Endodermal cell (in vitro differentiated cells): ENCODE data around the gene WSB1. TPM values are rescaled to one million over a fixed set of nuclear protein-coding genes. Genes with fewer than 3 reads are reported as not detected.
A peak's percentile ranks its signal among the peaks of the same experiment; 100 is the strongest.

Experiments used
- DNase-seq: peaks from one replicate; pipeline ENCODE4 v3.0.0-alpha.2; 2017
- H3K27ac ChIP-seq: 2 replicates; pipeline ENCODE4 v1.5.1; 2013; ENCODE audit warnings: mild to moderate bottlenecking, low read depth, low read length, moderate library complexity
- H3K27me3 ChIP-seq: 2 replicates; pipeline ENCODE4 v1.6.1; 2013; ENCODE audit warnings: mild to moderate bottlenecking, low read length, moderate library complexity; ENCODE audit not compliant: insufficient read depth, control insufficient read depth, poor library complexity, severe bottlenecking
- H3K36me3 ChIP-seq: 2 replicates; pipeline ENCODE4 v1.7.0; 2013; ENCODE audit warnings: mild to moderate bottlenecking, low read length, moderate library complexity; ENCODE audit not compliant: control insufficient read depth, insufficient read depth
- H3K4me1 ChIP-seq: one replicate; pipeline ENCODE4 v1.7.0; 2013; ENCODE audit warnings: low read length; ENCODE audit not compliant: control insufficient read depth, insufficient read depth
- H3K4me3 ChIP-seq: 2 replicates; pipeline ENCODE4 v1.5.1; 2013; ENCODE audit warnings: mild to moderate bottlenecking, low read length, moderate library complexity
- H3K9ac ChIP-seq: 2 replicates; pipeline ENCODE4 v1.6.1; 2013; ENCODE audit warnings: mild to moderate bottlenecking, low read length, moderate library complexity; ENCODE audit not compliant: poor library complexity, severe bottlenecking; ENCODE audit errors: extremely low read depth
- H3K9me3 ChIP-seq: 2 replicates; pipeline ENCODE4 v1.6.1; 2013; ENCODE audit warnings: mild to moderate bottlenecking, low read length, moderate library complexity; ENCODE audit not compliant: control insufficient read depth
- H3K27ac Mint-ChIP-seq: 2 replicates; pipeline ENCODE4 v1.8.0; 2020; ENCODE audit warnings: mixed read lengths
- H3K27me3 Mint-ChIP-seq: 2 replicates; pipeline ENCODE4 v1.8.0; 2021; ENCODE audit warnings: mild to moderate bottlenecking, mixed read lengths; ENCODE audit not compliant: insufficient read depth
- H3K36me3 Mint-ChIP-seq: 2 replicates; pipeline ENCODE4 v1.8.0; 2020; ENCODE audit warnings: low read depth, mixed read lengths
- H3K4me1 Mint-ChIP-seq: 2 replicates; pipeline ENCODE4 v1.8.0; 2020; ENCODE audit warnings: mixed read lengths
- H3K4me3 Mint-ChIP-seq: 2 replicates; pipeline ENCODE4 v1.8.0; 2020; ENCODE audit warnings: mild to moderate bottlenecking, moderate library complexity, mixed read lengths
- H3K9me3 Mint-ChIP-seq: 2 replicates; pipeline ENCODE4 v1.8.0; 2020; ENCODE audit warnings: mild to moderate bottlenecking, mixed read lengths
- CTCF ChIP-seq: fragments of 200-600 bp; sonication (generic); conservative IDR thresholded peaks from 2 replicates; pipeline ENCODE4 v1.5.0; 2021; ENCODE audit warnings: antibody characterized with exemption, mild to moderate bottlenecking
- WGBS, 2 experiments: methylation state at CpG; one replicate each; pipeline versions ENCODE4 v1.1.5 to v1.1.7; 2013; ENCODE audit warnings: missing lambda C conversion rate in 2 of 2, mixed read lengths in 1 of 2; ENCODE audit not compliant: insufficient coverage in 1 of 2, insufficient read length in 1 of 2; 5-methylcytosine and 5-hydroxymethylcytosine counted together
- total RNA-seq, 2 donors: library from RNA; stranded (reverse); fragmentation: NEBNext Ultra II Directional in 1 of 2; extraction: Animal tissue kit (Norgen Biotek cat#: 25700) in 1 of 2; gene quantifications; 2 replicates in 1 of 2; 3 replicates in 1 of 2; pipeline ENCODE4 v1.2.1, GENCODE V29; 2021

WSB1 gene
- total RNA-seq, 2 donors from 2014 or later, result 236 to 270 TPM

GRCh38 chr17:27284811-27285415, 9.0 kb upstream of the WSB1 start:
- H3K36me3 Mint-ChIP-seq, result no peaks in the 10 kb centered on the region
- 87 to 95% methylated on average over 4 to 5 of the region's 5 CpGs for WGBS, 2 experiments
- peak; percentile 39 for DNase-seq
- no peak overlapping the region for H3K9ac ChIP-seq
- H3K27ac ChIP-seq, result no peak overlapping the region
- no peaks in the 10 kb centered on the region for H3K9me3 ChIP-seq
- H3K27ac Mint-ChIP-seq, result no peak overlapping the region
- H3K4me3 ChIP-seq, result no peak overlapping the region
- no peaks in the 10 kb centered on the region for H3K9me3 Mint-ChIP-seq
- no peak for TF ChIP-seq CTCF
- H3K4me1 ChIP-seq, result peaks cover 3% of the 10 kb centered on the region
- no peaks in the 10 kb centered on the region for H3K36me3 ChIP-seq
- no peak overlapping the region for H3K4me3 Mint-ChIP-seq
- no peaks in the 10 kb centered on the region for H3K27me3 Mint-ChIP-seq
- peaks cover 18% of the 10 kb centered on the region for H3K4me1 Mint-ChIP-seq
- no peaks in the 10 kb centered on the region for H3K27me3 ChIP-seq

GRCh38 chr17:27285516-27285915, 8.4 kb upstream of the WSB1 start:
- Mint-ChIP-seq H3K27me3 (no peaks in the 10 kb centered on the region), H3K4me3 (no peak overlapping the region), H3K9me3 (no peaks in the 10 kb centered on the region), H3K27ac (no peak overlapping the region), H3K36me3 (no peaks in the 10 kb centered on the region), H3K4me1 (peaks cover 18% of the 10 kb centered on the region)
- no peak overlapping the region for H3K4me3 ChIP-seq
- no peaks in the 10 kb centered on the region for H3K9me3 ChIP-seq
- WGBS, 2 experiments, result 70 to 85% methylated on average over 1 to 2 of the region's 2 CpGs
- peaks cover 3% of the 10 kb centered on the region for H3K4me1 ChIP-seq
- no peak for TF ChIP-seq CTCF
- peak; percentile 29 for DNase-seq
- H3K9ac ChIP-seq, result no peak overlapping the region
- H3K27ac ChIP-seq, result no peak overlapping the region
- no peaks in the 10 kb centered on the region for H3K36me3 ChIP-seq
- no peaks in the 10 kb centered on the region for H3K27me3 ChIP-seq

GRCh38 chr17:27288183-27288582, 5.7 kb upstream of the WSB1 start:
- no peaks in the 10 kb centered on the region for H3K27me3 ChIP-seq
- no peak overlapping the region for H3K27ac ChIP-seq
- Mint-ChIP-seq H3K9me3 (no peaks in the 10 kb centered on the region), H3K4me1 (peaks cover 7% of the 10 kb centered on the region), H3K36me3 (no peaks in the 10 kb centered on the region), H3K27ac (no peak overlapping the region), H3K4me3 (no peak overlapping the region), H3K27me3 (no peaks in the 10 kb centered on the region)
- no peak overlapping the region for H3K4me3 ChIP-seq
- no peaks in the 10 kb centered on the region for H3K9me3 ChIP-seq
- no peak overlapping the region for H3K9ac ChIP-seq
- no peaks in the 10 kb centered on the region for H3K36me3 ChIP-seq
- TF ChIP-seq CTCF, result no peak
- no peak for DNase-seq
- WGBS, 2 experiments, result 92 to 95% methylated on average over 2 of the region's 2 CpGs
- no peaks in the 10 kb centered on the region for H3K4me1 ChIP-seq
